ENCODE data around the gene KRT16.
"Not testable (repeated sequence)": the region's sequence is repeated elsewhere in the genome, so short reads cannot be mapped to it uniquely, and the experiment has no call there.

The KRT16 gene

DNA sequence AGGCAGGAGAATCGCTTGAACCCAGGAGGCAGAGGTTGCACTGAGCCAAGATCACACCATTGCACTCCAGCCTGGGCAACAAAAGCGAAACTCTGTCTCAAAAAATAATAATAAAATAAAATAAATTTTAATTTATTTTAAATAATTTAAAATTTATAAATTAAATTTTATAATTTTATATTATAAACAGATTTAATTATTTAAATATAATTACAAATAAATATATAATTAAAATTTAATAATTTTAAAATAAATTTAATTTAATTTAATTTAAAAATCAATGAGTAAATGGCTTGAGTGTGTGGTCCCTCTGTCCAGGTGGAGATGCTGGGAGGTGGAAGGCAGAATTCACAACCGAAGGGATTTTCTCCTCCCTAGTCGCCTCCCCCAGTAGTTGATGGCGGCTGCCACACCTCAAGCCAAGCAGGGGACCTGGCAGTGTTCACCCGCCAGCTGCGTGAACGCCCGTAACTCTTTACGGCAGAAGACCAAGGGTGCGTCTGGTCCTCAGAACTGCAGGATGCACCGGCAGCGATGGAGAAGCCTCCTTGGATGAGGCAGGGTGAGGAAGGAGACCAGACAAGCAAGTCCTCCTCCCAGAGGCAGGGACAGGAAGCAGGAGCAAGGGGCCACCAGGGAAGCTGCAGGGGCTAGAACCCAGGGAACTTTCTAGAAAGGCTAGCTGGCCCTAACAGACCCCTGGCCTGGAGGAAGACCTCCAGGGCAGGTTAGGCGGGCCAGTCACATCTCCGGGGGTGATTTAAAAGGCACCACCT lies 34.7 kb upstream of the KRT16 start:
- no peak for DNase-seq (ENCODE audit: low spot score)

DNA sequence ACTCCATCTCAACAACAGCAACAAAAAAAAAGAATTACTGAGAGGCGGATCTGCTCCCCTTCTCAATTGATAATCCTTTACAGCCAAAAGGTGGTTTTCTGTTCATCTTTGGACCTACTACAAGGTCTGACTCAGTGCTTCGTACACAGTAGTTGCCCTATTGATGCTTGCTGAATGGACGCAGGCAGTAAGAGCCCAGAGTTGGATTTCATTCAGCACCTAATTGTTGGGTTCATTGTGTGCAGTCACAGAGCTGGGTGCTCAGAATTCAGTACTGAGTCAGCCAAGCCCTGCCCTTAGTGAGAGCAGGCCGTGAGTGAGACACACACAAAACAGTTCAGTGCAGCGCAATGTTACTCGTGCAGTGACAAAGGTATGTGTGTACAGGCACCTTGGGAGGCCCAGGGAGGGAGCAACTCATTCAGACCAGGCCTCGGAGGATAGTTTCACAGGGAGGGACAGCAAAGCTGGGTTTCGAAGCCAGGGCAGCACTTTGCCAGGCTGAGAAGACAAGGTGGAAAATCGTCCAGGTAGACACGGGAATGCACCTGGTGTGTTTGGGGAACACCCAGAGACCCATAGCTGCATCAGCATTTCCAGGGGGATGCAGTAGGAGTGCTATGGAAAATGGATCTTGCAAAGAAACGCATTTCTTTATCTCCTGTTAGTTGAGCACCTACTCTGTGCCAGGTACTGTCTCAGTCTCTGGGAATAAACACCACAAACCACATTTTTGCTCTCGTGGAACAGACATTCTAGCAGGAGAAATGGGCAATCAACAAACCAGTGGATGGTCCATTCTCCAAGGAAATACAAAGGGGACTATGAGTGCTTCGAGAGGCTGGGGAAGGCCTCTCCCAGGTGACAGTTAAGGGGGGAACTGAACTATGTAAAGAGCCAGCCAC lies 29.9 kb upstream of the KRT16 start:
- no peak for DNase-seq (ENCODE audit: low spot score)

DNA sequence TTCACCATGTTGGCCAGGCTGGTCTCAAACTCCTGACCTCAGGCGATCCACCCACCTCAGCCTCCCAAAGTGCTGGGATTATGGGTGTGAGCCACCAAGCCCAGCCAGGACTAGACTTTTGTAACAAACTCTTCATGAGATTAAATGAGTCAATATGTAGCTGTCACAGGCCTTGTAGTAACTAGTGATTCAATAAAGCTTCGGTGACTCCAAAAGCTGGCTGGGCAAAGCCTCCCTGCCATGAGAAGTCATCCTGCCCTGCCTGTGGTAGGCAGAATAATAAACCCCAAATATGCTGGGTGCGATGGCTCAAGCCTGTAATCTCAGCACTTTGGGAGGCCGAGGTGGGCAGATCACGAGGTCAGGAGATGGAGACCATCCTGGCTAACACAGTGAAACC lies 28.0 kb upstream of the KRT16 start:
- not testable (repeated sequence) for DNase-seq (ENCODE audit: low spot score)

DNA sequence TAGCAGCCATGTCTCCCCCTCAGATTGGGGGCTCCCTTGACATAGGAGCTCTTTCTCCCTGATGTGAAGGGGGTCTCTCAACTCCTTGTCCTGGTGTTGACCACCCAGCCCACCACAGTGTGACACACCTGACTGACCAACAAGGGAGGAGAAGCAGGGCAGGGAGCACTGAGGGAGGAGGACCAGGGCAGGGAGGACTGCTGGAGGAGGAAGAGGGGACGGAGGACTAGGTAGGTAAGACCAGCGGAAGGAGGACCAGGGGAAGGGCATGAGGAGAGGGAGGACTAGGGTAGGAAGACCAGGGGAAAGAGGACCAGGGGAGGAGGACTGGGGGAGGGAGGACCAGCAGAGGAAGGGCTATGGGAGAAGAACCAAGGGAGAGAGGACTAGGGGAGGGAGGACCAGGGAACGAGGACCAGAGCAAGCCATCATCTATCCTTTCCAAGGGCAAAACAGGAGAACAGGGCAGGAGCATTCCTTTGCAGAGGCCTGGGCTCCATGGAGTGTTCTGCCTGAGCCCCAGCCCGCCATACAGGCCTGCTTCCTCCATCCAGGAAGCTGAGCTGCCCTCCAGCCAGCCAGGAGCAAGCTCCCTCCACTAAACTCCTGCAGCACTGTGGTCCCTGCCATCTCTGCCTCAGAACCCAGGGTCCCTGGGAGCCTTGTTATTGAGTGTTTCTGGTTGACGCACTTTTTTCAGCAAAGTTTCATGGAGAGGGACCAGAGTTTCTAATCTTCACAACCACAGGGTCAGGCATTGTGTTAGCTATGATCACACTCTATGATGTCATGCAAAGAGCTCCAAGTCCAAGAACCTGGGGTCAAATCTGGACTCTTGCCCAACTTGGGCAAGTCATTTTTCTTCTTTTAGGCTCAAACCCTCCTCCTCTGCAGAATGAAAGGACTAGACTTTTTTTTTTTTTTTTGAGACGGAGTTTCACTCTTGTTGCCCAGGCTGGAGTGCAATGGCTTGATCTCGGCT lies 27.2 kb upstream of the KRT16 start:
- DNase-seq (ENCODE audit: low spot score) = no peak

DNA sequence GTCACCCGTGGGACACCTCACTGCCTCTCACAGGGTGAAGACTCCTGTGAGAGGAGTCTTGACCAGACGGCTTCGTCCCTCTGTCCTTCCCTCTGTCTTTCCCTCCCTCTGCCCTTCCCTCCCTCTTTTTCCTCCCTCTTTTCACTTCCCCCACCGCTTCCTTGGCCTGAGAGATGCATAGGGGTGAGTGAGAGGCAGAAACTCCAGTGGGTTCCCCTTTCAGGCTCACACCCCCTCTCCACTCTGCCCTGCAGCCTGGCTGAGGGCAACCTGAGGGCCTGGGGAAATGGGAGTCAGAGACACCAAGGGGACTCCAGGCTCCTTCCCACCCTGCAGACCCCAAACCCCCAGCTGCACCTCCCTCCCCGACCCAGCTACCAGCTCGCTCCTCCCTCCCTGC lies 26.4 kb upstream of the KRT16 start:
- DNase-seq (ENCODE audit: low spot score) = no peak

DNA sequence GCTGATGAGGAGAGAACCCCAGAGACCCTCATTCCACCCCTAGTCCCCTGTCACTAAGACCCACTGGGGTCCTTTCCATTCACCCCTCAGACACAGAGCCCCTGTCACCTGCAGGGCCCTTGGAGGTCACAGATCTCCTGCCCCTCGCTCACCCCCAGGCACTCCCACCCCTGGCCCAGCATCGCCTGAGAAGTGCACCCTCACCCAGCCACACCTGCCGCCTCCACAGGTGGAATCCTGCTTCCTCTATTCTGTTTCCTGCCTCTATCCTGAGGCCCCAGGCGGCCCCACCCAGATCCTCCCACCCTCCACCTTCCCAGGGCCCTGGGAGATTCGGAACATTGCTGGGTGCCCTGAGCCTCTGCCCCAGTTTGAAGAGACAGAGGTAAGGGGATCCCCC lies 25.6 kb upstream of the KRT16 start:
- no peak for DNase-seq (ENCODE audit: low spot score)

DNA sequence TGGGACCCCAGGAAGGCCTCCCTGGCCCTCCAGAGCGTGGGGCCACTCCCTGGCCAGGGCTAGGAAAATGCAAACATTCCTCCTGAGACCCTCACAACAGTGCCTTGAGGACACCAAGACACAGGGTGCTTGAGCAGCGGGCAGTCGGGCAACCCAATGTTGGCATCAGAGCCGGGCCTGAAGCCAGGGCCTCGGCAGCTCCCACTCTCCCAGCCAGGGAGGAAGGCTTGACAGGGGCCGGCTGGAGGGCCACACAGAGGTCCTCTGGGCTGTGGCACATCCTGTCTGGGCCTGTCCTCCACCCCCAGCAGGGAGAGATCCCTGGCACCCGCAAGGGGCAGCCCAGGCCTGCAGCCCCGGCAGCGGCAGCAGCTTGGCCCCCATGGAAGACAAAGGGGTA lies 24.1 kb upstream of the KRT16 start:
- DNase-seq (ENCODE audit: low spot score) = no peak

DNA sequence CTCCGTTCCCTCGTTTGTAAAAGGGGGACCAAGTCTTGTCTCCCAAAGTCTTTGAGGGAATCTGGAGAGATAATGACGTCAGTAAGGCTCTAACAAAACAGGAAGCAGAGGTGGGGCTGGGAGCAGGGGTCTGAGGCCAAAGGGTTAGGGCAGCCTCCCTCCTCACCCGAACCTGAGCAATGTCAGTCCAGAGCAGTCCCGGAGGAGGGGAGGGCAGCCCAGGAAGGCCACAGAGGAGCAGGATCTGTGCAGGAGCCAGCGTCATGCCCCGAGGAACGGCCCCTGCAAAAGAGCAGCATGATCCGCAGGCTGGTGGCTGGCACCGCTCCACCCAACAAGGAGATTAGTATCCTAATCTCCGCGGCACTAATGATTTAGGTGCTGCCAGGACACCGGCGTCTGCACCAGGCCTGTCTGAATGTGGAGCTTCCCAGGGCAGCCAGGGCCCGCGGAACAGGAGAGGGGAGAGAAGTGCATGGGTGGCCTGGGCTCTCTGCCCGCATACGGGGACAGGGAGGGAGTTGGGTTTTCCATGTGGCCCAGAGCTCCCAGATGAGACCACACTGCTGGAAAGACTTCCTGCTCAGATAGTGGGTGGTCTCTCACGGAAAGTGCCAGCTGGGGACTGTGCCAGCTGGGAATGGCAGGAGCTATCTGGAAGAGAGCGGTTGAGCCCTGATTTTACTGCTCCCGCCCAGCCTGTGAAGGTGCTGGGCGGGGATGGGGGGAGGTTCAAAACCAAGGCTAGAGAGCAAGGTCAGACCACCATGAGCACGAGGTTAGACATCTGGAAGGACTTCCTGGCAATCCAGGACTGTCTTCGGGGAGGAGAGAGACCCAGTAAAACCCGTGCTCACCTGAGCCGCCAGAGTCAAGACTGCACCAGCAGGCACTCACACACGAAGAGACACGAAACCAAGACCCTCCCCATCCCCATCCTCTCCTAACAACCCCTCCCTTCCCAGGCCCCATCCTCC lies 22.8 kb upstream of the KRT16 start:
- DNase-seq (ENCODE audit: low spot score) = no peak

DNA sequence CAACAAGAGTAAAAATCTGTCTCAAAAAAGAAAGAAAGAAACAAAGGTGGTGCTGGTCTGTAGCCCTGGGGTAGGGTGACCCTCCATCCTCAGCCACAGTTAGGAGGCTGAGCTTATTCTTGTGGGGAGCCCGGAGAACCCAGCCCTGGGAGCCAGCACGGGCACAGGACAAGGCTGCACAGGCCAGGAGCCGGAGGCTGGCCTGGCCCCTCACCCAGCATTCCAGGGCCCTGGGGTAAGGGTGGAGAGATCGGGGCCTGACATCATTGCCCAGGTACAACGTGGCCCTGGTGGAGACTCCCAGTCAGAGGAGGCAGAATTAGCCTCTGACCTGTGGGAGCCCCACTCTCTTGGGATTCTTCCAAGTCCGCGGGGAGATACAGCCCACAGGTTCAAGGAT lies 22.1 kb upstream of the KRT16 start:
- DNase-seq (ENCODE audit: low spot score) = no peak

DNA sequence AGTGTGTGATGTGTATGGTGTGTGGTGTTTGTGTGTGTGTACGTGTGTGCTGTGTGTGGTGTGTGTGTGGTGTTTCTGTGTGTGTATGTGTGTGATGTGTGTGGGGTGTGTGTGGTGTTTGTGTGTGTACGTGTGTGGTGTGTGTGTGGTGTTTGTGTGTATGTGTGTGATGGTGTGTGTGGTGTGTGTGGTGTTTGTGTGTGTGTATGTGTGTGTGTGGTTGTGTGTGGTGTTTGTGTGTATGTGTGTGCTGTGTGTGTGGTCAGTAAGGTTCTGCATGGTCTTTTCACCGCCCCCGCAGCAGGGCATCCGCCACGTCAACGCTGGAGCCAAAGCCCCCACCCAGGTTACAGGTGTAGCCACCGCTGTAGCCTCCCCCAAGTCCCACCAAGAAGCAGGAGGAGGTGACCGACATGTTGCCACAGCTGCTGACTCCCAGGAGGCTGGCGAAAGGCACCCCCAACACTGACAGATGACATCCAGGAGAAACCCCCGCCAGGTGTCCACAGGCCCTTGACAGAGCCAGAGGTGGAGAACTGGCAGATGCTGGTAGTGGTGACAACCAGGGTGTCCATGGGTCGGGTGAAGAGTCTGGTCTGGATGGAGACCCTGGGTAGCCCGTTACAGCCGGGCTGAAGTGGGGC lies 21.1 kb upstream of the KRT16 start:
- DNase-seq (ENCODE audit: low spot score) = no peak

DNA sequence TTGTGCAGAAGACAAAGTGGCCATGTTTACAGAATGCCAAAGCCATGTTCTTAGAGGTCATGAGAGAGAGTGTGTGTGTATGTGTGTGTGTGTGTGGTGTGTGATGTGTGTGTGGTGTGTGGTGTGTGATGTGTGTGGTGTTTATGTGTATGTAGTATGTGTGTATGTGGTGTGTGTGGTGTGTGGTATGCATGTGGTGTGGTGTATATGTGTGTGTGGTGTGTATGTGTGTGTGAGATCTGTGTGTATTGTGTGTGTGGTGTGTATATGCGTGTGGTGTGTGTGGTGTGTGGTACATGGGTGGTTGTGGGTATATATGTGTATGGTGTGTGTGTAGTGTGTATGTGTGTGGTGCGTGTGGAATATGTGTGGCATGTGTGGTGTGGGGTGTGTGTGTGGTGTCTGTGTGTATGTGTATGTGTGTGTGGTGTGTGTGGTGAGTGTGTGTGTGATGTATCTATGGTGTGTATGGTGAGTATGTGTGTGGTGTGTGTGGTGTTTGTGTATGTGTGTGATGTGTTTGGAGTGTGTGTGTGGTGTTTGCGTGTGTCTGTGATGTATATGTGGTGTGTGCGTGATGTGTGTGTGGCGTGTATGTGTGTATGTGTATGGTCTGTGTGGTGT lies 20.0 kb upstream of the KRT16 start:
- no peak for DNase-seq (ENCODE audit: low spot score)

DNA sequence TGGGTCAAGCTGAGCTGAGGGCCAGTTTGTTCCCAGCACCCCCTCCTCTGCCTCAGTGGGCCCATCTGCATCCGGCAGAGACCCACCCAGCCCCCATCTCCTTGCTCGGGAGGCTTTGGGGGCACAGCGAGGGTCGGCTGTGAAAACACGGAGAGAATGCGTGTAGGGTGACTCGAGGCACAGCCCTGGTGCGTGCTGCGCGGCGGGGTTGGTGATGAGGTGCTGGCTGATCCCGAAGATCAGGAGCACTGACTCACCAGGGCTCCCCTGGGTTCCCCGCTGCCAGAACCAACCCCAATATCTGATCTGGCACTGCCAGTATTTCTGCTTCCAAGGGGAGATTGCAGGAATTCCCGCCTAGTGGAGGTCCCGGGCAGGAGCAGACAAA lies 19.3 kb upstream of the KRT16 start:
- DNase-seq (ENCODE audit: low spot score) = no peak

DNA sequence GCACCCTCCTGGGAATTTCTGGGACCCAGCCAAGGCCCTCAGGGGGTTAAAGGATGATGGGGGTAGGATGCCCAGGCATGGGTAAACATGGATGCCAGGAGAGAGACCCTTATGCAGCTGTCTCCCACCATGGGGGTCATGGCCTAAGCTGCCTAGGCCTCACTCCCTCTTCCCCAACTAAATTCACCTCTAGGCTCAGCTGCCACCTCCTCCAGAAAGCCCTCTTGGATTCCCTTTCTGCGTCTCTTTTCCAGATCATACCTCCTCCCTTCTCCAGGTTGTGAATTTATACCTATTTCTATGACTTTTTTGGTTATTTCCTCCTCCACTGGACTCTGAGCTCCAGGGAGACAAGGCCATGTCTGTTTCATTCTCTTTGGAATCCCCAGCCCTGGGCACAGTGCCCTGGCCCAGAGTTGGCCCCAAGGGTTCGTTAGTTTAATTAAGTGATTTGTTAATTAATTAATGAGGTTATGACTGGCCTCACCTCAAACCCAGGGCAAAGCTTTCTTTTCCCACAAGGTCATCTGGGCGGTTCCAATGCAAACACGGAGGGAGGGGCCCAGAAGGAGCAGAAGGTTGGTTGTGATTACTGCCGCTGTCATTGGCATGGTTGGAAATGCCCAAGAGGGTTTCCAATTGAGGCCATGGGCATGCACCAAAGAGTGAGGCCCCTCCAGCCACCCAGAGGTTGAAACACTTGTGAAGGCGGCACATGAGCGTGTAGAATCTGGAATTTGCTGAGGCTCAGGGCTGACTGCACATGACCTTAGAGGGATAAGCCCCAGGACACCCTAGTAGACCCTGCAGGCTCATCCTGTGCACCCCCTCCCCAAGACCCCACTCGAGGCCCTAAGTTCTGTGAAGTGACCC lies 18.7 kb upstream of the KRT16 start:
- DNase-seq (ENCODE audit: low spot score) = no peak

DNA sequence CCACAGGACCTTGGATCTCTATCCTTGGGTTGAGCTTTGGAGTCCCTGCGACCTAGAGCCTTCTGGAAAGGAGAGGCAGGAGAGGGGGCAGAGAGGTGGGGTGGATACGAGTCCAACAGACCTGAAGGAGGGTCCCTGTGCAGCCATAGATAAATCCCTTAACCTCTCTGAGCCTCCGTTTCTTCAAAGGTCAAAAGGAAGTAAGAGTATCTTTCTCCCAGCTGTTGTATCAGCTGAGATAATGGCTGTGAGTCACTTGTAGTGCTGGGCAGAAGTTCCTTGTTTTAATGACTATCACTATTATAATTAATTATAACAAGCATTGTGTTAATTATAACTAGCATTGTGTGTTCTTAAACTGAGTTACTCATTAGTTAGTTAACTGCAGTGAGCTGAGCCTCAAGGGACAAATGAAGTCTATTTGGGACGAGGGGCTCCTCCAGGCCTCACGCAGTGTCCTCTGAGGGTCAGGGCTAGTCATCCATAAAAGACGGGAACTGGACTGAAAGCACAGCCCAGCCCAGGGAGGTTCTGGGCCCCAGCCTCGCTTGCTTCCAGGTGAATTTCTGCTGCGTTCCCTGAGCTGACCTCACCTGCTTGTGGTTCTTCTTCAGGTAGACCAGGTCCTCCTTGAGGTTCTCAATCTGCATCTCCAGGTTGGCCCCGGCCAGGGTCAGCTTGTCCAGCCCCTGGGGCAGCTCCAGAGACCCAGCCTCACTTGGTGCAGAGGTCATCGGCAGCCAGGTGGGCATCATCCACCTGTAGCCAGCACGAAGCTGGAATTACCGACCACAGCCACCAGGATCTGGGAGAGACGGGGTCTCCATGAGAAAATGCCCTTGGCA lies 17.5 kb upstream of the KRT16 start:
- DNase-seq (ENCODE audit: low spot score) = no peak

DNA sequence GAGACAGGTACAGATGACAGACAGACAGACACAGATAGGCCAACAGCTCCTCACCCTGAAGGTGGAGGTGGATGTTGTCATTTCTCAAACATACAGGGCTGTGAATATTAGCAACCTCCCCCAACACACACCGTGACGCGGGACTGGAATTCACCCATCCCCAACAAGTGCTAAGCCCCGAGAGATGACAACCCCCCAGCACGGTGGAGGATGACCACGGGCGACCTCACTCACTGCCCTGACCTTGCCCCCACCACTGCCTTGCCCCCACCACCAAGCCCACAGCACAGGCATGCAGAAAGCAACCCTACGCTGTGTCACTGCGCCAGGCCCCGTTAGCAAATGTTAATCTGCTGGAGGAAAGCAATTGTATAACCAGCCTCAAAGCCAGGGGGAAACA lies 16.7 kb upstream of the KRT16 start:
- DNase-seq (ENCODE audit: low spot score) = no peak

DNA sequence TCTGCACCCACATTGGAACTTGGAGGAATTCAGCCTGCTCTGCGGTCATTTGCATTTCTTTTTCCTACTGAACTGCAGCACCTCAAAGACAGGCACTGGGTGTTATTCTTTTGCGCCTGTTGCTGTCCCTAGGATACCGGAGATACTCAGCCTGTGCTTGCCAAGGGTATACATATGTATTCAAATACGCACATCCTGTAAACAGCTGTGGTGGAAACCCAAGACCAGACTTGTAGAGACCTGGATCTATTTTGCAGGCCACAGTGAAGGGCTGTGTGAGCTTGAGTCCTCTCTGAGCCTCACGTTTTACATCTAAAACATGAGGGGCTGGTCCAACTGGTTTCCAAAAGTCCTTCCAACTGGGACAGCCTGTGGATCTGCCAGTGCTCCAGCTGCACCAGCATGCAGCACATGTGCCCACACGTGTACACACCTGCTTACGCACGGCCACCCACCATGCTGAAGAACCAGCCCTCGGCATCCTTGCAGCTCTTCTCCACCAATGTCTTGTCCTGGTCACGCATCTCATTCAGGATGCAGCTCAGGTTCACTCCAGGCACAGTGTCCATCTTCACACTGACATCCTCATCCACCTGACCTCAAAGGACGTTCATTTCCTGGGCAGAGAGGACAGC lies 16.2 kb upstream of the KRT16 start:
- DNase-seq (ENCODE audit: low spot score) = not testable (repeated sequence)

DNA sequence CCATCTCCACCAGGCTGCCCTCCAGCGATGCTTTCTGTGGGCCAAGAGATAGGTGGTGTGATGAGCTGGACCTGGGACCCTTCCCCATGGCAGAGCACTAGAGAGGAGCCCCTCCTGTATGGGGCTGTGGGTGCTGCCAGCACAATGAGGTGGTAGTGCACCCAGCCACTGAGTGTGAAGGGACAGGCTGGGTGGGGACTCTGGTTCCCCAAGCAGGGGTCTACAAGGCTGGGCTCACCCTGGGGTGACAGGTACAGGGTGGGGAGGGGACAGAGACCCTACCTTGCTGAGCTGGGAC lies 15.5 kb upstream of the KRT16 start:
- DNase-seq (ENCODE audit: low spot score) = not testable (repeated sequence)

All from activated CD4-positive, alpha-beta T cell treated with anti-CD3 and anti-CD28 coated beads, Interleukin-2, Interleukin-4, amounts not matched to agents 100 ng/mL and 50 ng/mL, durations not matched to agents 16 hours and 8 hours (primary cell).